Heart right ventricle (tissue), 16 donors: ENCODE results near the gene COL4A2. TPM values are rescaled to one million over a fixed set of nuclear protein-coding genes. Genes with fewer than 3 reads are reported as not detected.

Experiments
- ATAC-seq, 8 donors: fragments of 200-7000 bp; cut with Tn5 transposase; one replicate each; pipeline ENCODE4 v1.9.1; 2020; ENCODE audit warnings: mild to moderate bottlenecking in 8 of 8, moderate library complexity in 8 of 8, moderate number of reproducible peaks in 1 of 8
- DNase-seq, 2 donors: peaks; one replicate each; pipeline ENCODE4 v3.0.0-alpha.2; 2020
- H3K27ac ChIP-seq, 10 donors: fragments of 200-600 bp; sonication (generic) in 2 of 10; one replicate each; pipeline versions ENCODE4 v1.5.0 to v1.8.0; 2020 to 2022; ENCODE audit warnings: mild to moderate bottlenecking in 3 of 10
- H3K27me3 ChIP-seq, 7 donors: fragments of 200-600 bp; one replicate each; pipeline ENCODE4 v1.8.0; 2021 to 2022; ENCODE audit warnings: mild to moderate bottlenecking in 2 of 7
- H3K36me3 ChIP-seq, 9 donors: fragments of 200-600 bp; sonication (generic) in 1 of 9; one replicate each; pipeline versions ENCODE4 v1.5.0 to v1.8.0; 2020 to 2022; ENCODE audit warnings: mild to moderate bottlenecking in 2 of 9
- H3K4me1 ChIP-seq, 9 donors: fragments of 200-600 bp; sonication (generic) in 1 of 9; one replicate each; pipeline versions ENCODE4 v1.5.0 to v1.8.0; 2020 to 2022; ENCODE audit warnings: mild to moderate bottlenecking in 4 of 9
- H3K4me3 ChIP-seq, 10 donors: fragments of 200-600 bp; sonication (generic) in 2 of 10; one replicate each; pipeline versions ENCODE4 v1.5.0 to v1.8.0; 2020 to 2022; ENCODE audit warnings: mild to moderate bottlenecking in 7 of 10, moderate library complexity in 2 of 10
- H3K9me3 ChIP-seq, 11 donors: fragments of 200-600 bp in 10 of 11; sonication (generic) in 2 of 11; one replicate each; pipeline versions ENCODE4 v1.5.0 to v1.8.0; 2013 to 2022; ENCODE audit warnings: mild to moderate bottlenecking in 2 of 11, control low read depth in 1 of 11, moderate library complexity in 1 of 11
- CTCF ChIP-seq, 9 donors: fragments of 200-600 bp; sonication (generic) in 2 of 9; IDR thresholded peaks; one replicate each; pipeline versions ENCODE4 v1.5.0 to v1.8.0; 2021 to 2022; ENCODE audit warnings: antibody characterized with exemption in 9 of 9, mild to moderate bottlenecking in 5 of 9, moderate library complexity in 1 of 9
- WGBS, 2 donors: extraction: QIAGEN DNeasy Blood & Tissue Kit; methylation state at CpG; one replicate each; pipeline ENCODE4 v1.1.7; 2013; ENCODE audit warnings: inconsistent platforms in 1 of 2; 5-methylcytosine and 5-hydroxymethylcytosine counted together
- intact Hi-C, 10 donors: fragments of 100-400 bp; cut with DNase I; formaldehyde crosslinking; loops; one replicate each; pipeline versions ENCODE4 v1.11.1 to v1.14.2; 2022
- polyA plus RNA-seq, 2 donors: library from polyadenylated mRNA; stranded (reverse); fragments of 200-250 nt; gene quantifications; one replicate each; pipeline ENCODE4 v1.2.3, GENCODE V29; 2013
- total RNA-seq, 10 donors: library from RNA; stranded (reverse); fragmentation: NEBNext Ultra II Directional in 3 of 10; extraction: Animal tissue kit (Norgen Biotek cat#: 25700) in 3 of 10; gene quantifications; one replicate each; pipeline versions ENCODE4 v1.2.1 to v1.2.4, GENCODE V29; 2021 to 2023
- donor health status: Arrhythmogenic right ventricular cardiomyopathy.
- donor health status: ischemic (EF 13 %, LVEDD 7.1; RV severe dilation, severe dysfunction).
- donor health status: healthy with polysubstance abuse.
- donor health status: DM: no; HTN: yes; CAD: no.
- donor health status: DM: no; HTN: no; CAD: no.
- donor health status: ischemic (EF 25% LVEDD 6.9; RV normal size, moderate dysfunction).
- donor health status: ischemic (EF 25% LVEDD 5.7; RV mildly dilated, moderate dysfunction).
- donor health status: healthy.
- donor health status: DM: yes; HTN: yes; CAD: no.
- donor health status: Ischemic cardiomyopathy.
- donor health status: ischemic (EF 35%, LVEDD 5.7; RV mildly dilated, moderate dysfunction).
- donor health status: nonischemic (EF 11% LVEDD 7.7; RV severe dilation, severe dysfunction).
- donor health status: DM: yes; HTN: yes; CAD: no.
- donor health status: PGD.
- donor health status: ischemic (EF 29% LVEDD 5.4; RV normal size, mild dysfunction).
- donor health status: nonischemic (EF 23%, LVEDD 6.1; RV moderate dilation, normal function).

The COL4A2 gene
- total and polyA plus RNA-seq, 12 donors = 81.7 to 301 (median 128) TPM

GRCh38 chr13:110300090-110300815 is 6.8 kb upstream of the COL4A2 start:
- 45 to 53% methylated on average over 3 of the region's 3 CpGs for WGBS, 2 donors
- Histone ChIP-seq H3K4me1 (peaks cover 41 to 100% (median 93%) of the 10 kb centered on the region in 9 donors), H3K27ac (peak overlapping the region in 6 of 10 donors; percentile 17 to 97 (median 63)), H3K9me3 (no peaks in the 10 kb centered on the region), H3K36me3 (peaks cover 0 to 41% (median 0%) of the 10 kb centered on the region in 9 donors), H3K27me3 (peaks cover 0 to 54% (median 0%) of the 10 kb centered on the region in 7 donors), H3K4me3 (no peak overlapping the region)
- DNase-seq (no peak), ATAC-seq (no peak)
- intact Hi-C loops = loop anchor here in 8 of 10 donors (2.0 to 10.0 kb wide), 7 partner anchors 33 to 75 kb away; no protein-coding TSS in a partner anchor
- TF ChIP-seq CTCF (IDR thresholded peaks at IDR 0.05) = no peak

GRCh38 chr13:110301083-110301482 is 6.0 kb upstream of the COL4A2 start:
- Histone ChIP-seq H3K4me3 (no peak overlapping the region), H3K4me1 (peaks cover 41 to 98% (median 94%) of the 10 kb centered on the region in 9 donors), H3K27ac (peak overlapping the region in 7 of 10 donors; percentile 45 to 98 (median 87)), H3K27me3 (peaks cover 0 to 63% (median 0%) of the 10 kb centered on the region in 7 donors), H3K9me3 (no peaks in the 10 kb centered on the region), H3K36me3 (peaks cover 0 to 43% (median 0%) of the 10 kb centered on the region in 9 donors)
- TF ChIP-seq CTCF (IDR thresholded peaks at IDR 0.05) = no peak
- 43 to 51% methylated on average over 5 of the region's 5 CpGs for WGBS, 2 donors
- ATAC-seq (no peak), DNase-seq (no peak)
- intact Hi-C loops = loop anchor here in 8 of 10 donors (2.0 to 10.0 kb wide), 7 partner anchors 34 to 76 kb away; no protein-coding TSS in a partner anchor

- no peak for TF ChIP-seq CTCF (IDR thresholded peaks at IDR 0.05)
- DNase-seq = no peak
Observed at GRCh38 chr13:110301606-110302553, 5.2 kb upstream of the COL4A2 start.

GRCh38 chr13:110302997-110303396 is 4.1 kb upstream of the COL4A2 start:
- 83 to 87% methylated on average over 2 of the region's 2 CpGs for WGBS, 2 donors
- Histone ChIP-seq H3K27ac (peak overlapping the region in 9 of 10 donors; percentile 9 to 99 (median 97)), H3K27me3 (peaks cover 0 to 66% (median 0%) of the 10 kb centered on the region in 7 donors), H3K4me1 (peaks cover 32 to 83% (median 75%) of the 10 kb centered on the region in 9 donors), H3K9me3 (no peaks in the 10 kb centered on the region), H3K36me3 (peaks cover 0 to 32% (median 0%) of the 10 kb centered on the region in 9 donors), H3K4me3 (peak overlapping the region in 2 of 10 donors; percentile 81 to 95)
- DNase-seq (no peak), ATAC-seq (no peak)
- intact Hi-C loops = loop anchor here in 8 of 10 donors (5.0 to 10.0 kb wide), 6 partner anchors 36 to 78 kb away; no protein-coding TSS in a partner anchor
- no peak for TF ChIP-seq CTCF (IDR thresholded peaks at IDR 0.05)

More at GRCh38 chr13:110301606-110302553, 5.2 kb upstream of the COL4A2 start:
- no peaks in the 10 kb centered on the region for H3K9me3 ChIP-seq
- intact Hi-C loops = loop anchor here in 8 of 10 donors (2.0 to 10.0 kb wide), 7 partner anchors 35 to 77 kb away; no protein-coding TSS in a partner anchor
- ATAC-seq = peak in 1 of 8 donors; percentile 4
- peak overlapping the region in 2 of 10 donors; percentile 4 to 14 for H3K4me3 ChIP-seq
- 55 to 57% methylated on average over 21 of the region's 21 CpGs for WGBS, 2 donors
- peaks cover 37 to 94% (median 86%) of the 10 kb centered on the region in 9 donors for H3K4me1 ChIP-seq
- peaks cover 0 to 37% (median 0%) of the 10 kb centered on the region in 9 donors for H3K36me3 ChIP-seq
- H3K27ac ChIP-seq = peak overlapping the region; percentile 5 to 98 (median 70)
- peaks cover 0 to 65% (median 0%) of the 10 kb centered on the region in 7 donors for H3K27me3 ChIP-seq
